HFFc6 (cell line): ENCODE data around the gene TNPO2. TPM values are rescaled to one million over a fixed set of nuclear protein-coding genes. Genes with fewer than 3 reads are reported as not detected.

Experiments
- DNase-seq: peaks from one replicate; pipeline ENCODE4 v3.0.0-alpha.2; 2018
- H3K27ac Mint-ChIP-seq: 2 replicates; pipeline ENCODE4 v1.8.0; 2020; ENCODE audit warnings: mild to moderate bottlenecking, mixed read lengths
- H3K27me3 Mint-ChIP-seq: 2 replicates; pipeline ENCODE4 v1.8.0; 2021; ENCODE audit warnings: mild to moderate bottlenecking, moderate library complexity, mixed read lengths; ENCODE audit not compliant: insufficient read depth
- H3K36me3 Mint-ChIP-seq: 2 replicates; pipeline ENCODE4 v1.8.0; 2021; ENCODE audit warnings: low read depth, mixed read lengths
- H3K4me1 Mint-ChIP-seq: 2 replicates; pipeline ENCODE4 v1.8.0; 2020; ENCODE audit warnings: low read depth, mixed read lengths
- H3K4me3 Mint-ChIP-seq: 2 replicates; pipeline ENCODE4 v1.8.0; 2020; ENCODE audit warnings: mild to moderate bottlenecking, moderate library complexity, mixed read lengths
- H3K9me3 Mint-ChIP-seq: 2 replicates; pipeline ENCODE4 v1.8.0; 2020; ENCODE audit warnings: mild to moderate bottlenecking, mixed read lengths
- CTCF ChIP-seq: fragments of 200-600 bp; sonication (generic); IDR thresholded peaks from 2 replicates; pipeline ENCODE4 v1.5.0; 2021; ENCODE audit warnings: antibody characterized with exemption, mild to moderate bottlenecking
- long read RNA-seq: library from polyadenylated mRNA; unstranded; transcript quantifications from one replicate; pipeline ENCODE4 v2.0.0, GENCODE V29; 2019
- total RNA-seq, 6 experiments: library from RNA; stranded (reverse); fragmentation: NEBNext Ultra II Directional; extraction: Animal tissue kit (Norgen Biotek cat#: 25700); gene quantifications; 2 replicates in 1 of 6; 3 replicates in 5 of 6; pipeline ENCODE4 v1.2.3, GENCODE V29; 2021

TNPO2 gene
- total RNA-seq: 10 to 100 TPM; 56.8 to 78.7 (median 66.0) TPM
- long read RNA-seq, partial matches to known transcripts: 1 of 11 reads
- long read RNA-seq, other reads (novel, unspliced or antisense): 10 of 11 reads

- Mint-ChIP-seq H3K4me1 (peaks cover 36% of the 10 kb centered on the region), H3K27me3 (peaks cover 9% of the 10 kb centered on the region), H3K27ac (peak within 1 kb of the TSS; percentile 99), H3K4me3 (peak within 1 kb of the TSS; percentile 97), H3K36me3 (peaks cover 27% of the 10 kb centered on the region), H3K9me3 (no peaks in the 10 kb centered on the region)
- no peak for TF ChIP-seq CTCF
- peak; percentile 48 for DNase-seq
These were observed at the start of gene TNPO2 for GRCh38 chr19:12723641-12724426. TNPO2 (minus strand) TSS chr19:12723932; CDS start chr19:12720977, 2,955 bp downstream.

DNA sequence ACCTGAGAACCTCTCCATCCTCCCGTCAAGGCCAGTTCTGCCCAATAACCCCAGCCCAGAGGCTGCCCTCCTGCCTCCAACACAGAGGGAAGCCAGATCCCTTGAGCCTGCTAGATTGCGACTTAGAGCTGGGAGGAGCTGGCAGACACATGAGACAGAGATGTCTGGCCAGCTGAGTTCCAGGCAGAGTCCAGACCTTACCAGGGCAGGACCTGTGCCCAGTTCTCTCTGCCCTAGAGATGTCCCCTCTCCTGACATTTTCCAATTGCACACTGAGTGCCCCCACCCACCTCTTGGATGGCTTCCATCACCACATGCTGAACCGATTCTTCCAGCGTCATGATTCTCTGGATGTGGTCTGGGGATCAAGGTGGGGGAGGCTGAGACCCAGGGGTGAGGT is 48.6 kb upstream of the TNPO2 start:
- Mint-ChIP-seq H3K4me1 (peaks cover 30% of the 10 kb centered on the region), H3K27me3 (no peaks in the 10 kb centered on the region; the same call in 1 of the 2 replicates), H3K4me3 (no peak overlapping the region), H3K36me3 (no peaks in the 10 kb centered on the region), H3K27ac (no peak overlapping the region; the same call in 1 of the 2 replicates), H3K9me3 (no peaks in the 10 kb centered on the region)
- no peak for DNase-seq
- no peak for TF ChIP-seq CTCF

DNA sequence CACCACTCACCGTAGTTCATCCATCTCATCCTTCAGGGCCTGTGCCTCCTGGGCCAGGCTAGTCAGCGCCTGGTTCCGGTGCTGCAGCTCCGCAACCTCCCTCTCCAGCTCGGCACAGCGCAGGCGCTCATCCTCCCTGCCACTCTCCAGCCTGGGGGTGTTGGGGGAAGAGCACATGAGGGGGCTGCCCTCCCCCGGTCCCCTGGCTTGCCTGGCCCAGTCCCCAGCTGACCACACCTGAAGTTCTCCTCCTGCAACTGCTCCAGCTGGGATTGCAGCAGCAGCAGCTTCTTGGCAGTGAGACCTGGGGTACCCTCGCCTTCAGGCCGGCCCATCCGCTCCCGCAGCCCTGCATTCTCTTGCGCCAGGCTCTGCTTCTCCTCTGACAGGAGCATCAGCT is 47.2 kb upstream of the TNPO2 start:
- Mint-ChIP-seq H3K4me3 (no peak overlapping the region), H3K9me3 (no peaks in the 10 kb centered on the region), H3K36me3 (no peaks in the 10 kb centered on the region), H3K4me1 (peaks cover 28% of the 10 kb centered on the region), H3K27ac (no peak overlapping the region), H3K27me3 (peaks cover 1% of the 10 kb centered on the region)
- DNase-seq: no peak
- no peak for TF ChIP-seq CTCF

DNA sequence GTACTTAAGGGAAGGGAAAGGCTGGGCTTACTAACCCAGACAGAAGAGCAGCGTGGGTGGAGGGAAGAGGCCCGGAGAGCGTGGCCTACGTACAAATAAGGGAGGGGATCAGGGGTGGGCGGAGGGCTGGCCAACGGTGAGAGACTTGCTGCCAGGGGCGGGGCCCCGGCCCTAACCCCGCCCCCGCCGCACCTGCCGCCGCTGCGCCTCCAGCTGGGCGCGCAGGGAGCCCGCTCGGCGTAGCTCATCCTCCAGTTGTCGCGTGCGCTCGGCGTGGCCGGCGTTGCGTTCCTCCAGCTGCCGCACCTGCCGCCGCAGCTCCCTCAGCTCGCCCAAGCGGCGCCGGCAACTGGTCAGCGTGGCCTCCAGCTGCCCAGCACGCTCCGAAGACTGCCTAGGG is 46.0 kb upstream of the TNPO2 start:
- Mint-ChIP-seq H3K4me3 (no peak overlapping the region), H3K27ac (no peak overlapping the region), H3K36me3 (no peaks in the 10 kb centered on the region), H3K9me3 (no peaks in the 10 kb centered on the region), H3K4me1 (peaks cover 28% of the 10 kb centered on the region), H3K27me3 (peaks cover 1% of the 10 kb centered on the region)
- no peak for DNase-seq
- no peak for TF ChIP-seq CTCF

- Mint-ChIP-seq H3K27me3 (peaks cover 1% of the 10 kb centered on the region; the same call in 1 of the 2 replicates), H3K4me3 (no peak overlapping the region), H3K36me3 (peaks cover 4% of the 10 kb centered on the region; the same call in 1 of the 2 replicates), H3K9me3 (no peaks in the 10 kb centered on the region), H3K4me1 (peaks cover 8% of the 10 kb centered on the region; the same call in 1 of the 2 replicates), H3K27ac (no peak overlapping the region)
- TF ChIP-seq CTCF: no peak
- no peak for DNase-seq
These were observed 43.9 kb upstream of the TNPO2 start for GRCh38 chr19:12767666-12768065.
